AG04449 (cell line): ENCODE data around the gene PELI3.

ENCODE experiments used
- CTCF ChIA-PET: fragments of 350-600 bp; formaldehyde crosslinking; extraction: SDS; loops from one replicate; lab custom pipeline; 2021; ENCODE audit warnings: antibody characterized with exemption; lab: Yijun Ruan, JAX
- POLR2A ChIA-PET: fragments of 400-600, 350-600 bp; formaldehyde crosslinking; extraction: SDS; loops from one replicate; lab custom pipeline; 2020; ENCODE audit warnings: antibody characterized with exemption, inconsistent platforms; lab: Yijun Ruan, JAX
- DNase-seq: peaks from one replicate; pipeline ENCODE4 v3.0.0-alpha.2; 2010; ENCODE audit warnings: low read depth, low spot score
- H3K4me3 ChIP-seq: 2 replicates; pipeline ENCODE4 v1.5.1; 2011; ENCODE audit warnings: low read depth, mild to moderate bottlenecking, control low read depth, low read length
- CTCF ChIP-seq: IDR thresholded peaks from one replicate; pipeline ENCODE4 v1.5.1; 2011; ENCODE audit warnings: mild to moderate bottlenecking, moderate library complexity, low read length, control low read depth, inconsistent platforms; ENCODE audit not compliant: insufficient read depth; ENCODE audit errors: missing control alignments

Gene PELI3

GRCh38 chr11:66475349-66476172 lies 8.9 kb downstream of the PELI3 start:
- DNase-seq: no peak
- TF ChIP-seq CTCF: no peak
- POLR2A ChIA-PET: no interaction called here
- CTCF ChIA-PET: interaction anchor here (0.9 to 5.8 kb wide), 3 partner anchors 6 to 67 kb away, joined by 3 to 66 read pairs (median 3); partner anchors contain the start of gene PELI3
- no peak overlapping the region for H3K4me3 ChIP-seq

GRCh38 chr11:66476173-66476840 lies 9.6 kb downstream of the PELI3 start:
- ChIA-PET POLR2A (no interaction called here), CTCF (interaction anchor here (0.9 to 5.8 kb wide), 3 partner anchors 7 to 68 kb away, joined by 3 to 66 read pairs (median 3); partner anchors contain the start of gene PELI3)
- no peak overlapping the region for H3K4me3 ChIP-seq
- no peak for TF ChIP-seq CTCF
- no peak for DNase-seq

- no peak for TF ChIP-seq CTCF
These were observed 10.1 kb downstream of the PELI3 start for GRCh38 chr11:66476841-66477251.

GRCh38 chr11:66477263-66478201 lies 10.8 kb downstream of the PELI3 start:
- DNase-seq: no peak
- ChIA-PET POLR2A (no interaction called here), CTCF (interaction anchor here (1.2 to 5.8 kb wide), 3 partner anchors 8 to 38 kb away, joined by 3 to 66 read pairs (median 3); partner anchors contain the start of gene PELI3)
- no peak overlapping the region for H3K4me3 ChIP-seq
- TF ChIP-seq CTCF: no peak

More at GRCh38 chr11:66476841-66477251, 10.1 kb downstream of the PELI3 start:
- CTCF ChIA-PET: interaction anchor here (0.9 to 5.8 kb wide), 3 partner anchors 8 to 69 kb away, joined by 3 to 66 read pairs (median 3); partner anchors contain the start of gene PELI3
- H3K4me3 ChIP-seq: no peak overlapping the region
- DNase-seq: no peak
- POLR2A ChIA-PET: no interaction called here

GRCh38 chr11:66478729-66479393 lies 12.2 kb downstream of the PELI3 start:
- CTCF ChIA-PET: interaction anchor here (0.9 to 5.8 kb wide), 8 partner anchors 10 to 199 kb away, joined by 3 to 66 read pairs (median 4); partner anchors contain the start of genes PELI3 and RBM4B
- H3K4me3 ChIP-seq: peak overlapping the region; percentile 86
- peak; percentile 71 for TF ChIP-seq CTCF
- DNase-seq: no peak
- POLR2A ChIA-PET: no interaction called here
